Neural cell (in vitro differentiated cells): ENCODE data around the gene ATF7IP.

Experiments
- CTCF ChIP-seq: fragments of 450-650 bp; IDR thresholded peaks from 2 replicates; pipeline ENCODE4 v1.5.1; 2014; ENCODE audit warnings: antibody characterized with exemption, mild to moderate bottlenecking, moderate library complexity; ENCODE audit not compliant: poor library complexity, severe bottlenecking
- EZH2 ChIP-seq: fragments of 200-600, 300-800 bp; shearing (Covaris generic), sonication (generic); IDR thresholded peaks from 2 replicates; pipeline ENCODE4 v1.6.1; 2014; ENCODE audit warnings: antibody characterized with exemption, low read length, borderline replicate concordance, mild to moderate bottlenecking; ENCODE audit not compliant: insufficient read depth, poor library complexity, severe bottlenecking

GRCh38 chr12:14357486-14357885, 8.0 kb upstream of the ATF7IP start:
- TF ChIP-seq CTCF (no peak), EZH2 (no peak)
